SK-N-SH (cell line): ENCODE data around the gene FXYD2. TPM values are rescaled to one million over a fixed set of nuclear protein-coding genes. Genes with fewer than 3 reads are reported as not detected.

Experiments
- CTCF ChIA-PET: fragments of 300-600, 350-600 bp; formaldehyde crosslinking; extraction: SDS; loops from one replicate; lab custom pipeline; 2021; lab: Yijun Ruan, JAX
- POLR2A ChIA-PET: fragments of 350-600 bp; sonication (Branson Sonifier 250); formaldehyde crosslinking; extraction: SDS; loops from one replicate; lab custom pipeline; 2020; ENCODE audit warnings: antibody characterized with exemption, inconsistent platforms; lab: Yijun Ruan, JAX
- DNase-seq: peaks from one replicate; pipeline ENCODE4 v3.0.0; 2012
- H2AFZ ChIP-seq: fragments of 200-600 bp; sonication (generic); 2 replicates; pipeline ENCODE4 v1.8.1; 2016; ENCODE audit warnings: antibody characterized with exemption, mild to moderate bottlenecking, low read depth
- H3F3A ChIP-seq: fragments of 200-600 bp; sonication (generic); replicated peaks from 2 replicates; pipeline ENCODE3; 2016; ENCODE audit warnings: antibody characterized with exemption, mild to moderate bottlenecking; ENCODE audit not compliant: insufficient read depth
- H3K27ac ChIP-seq, 2 experiments: fragments of 200-500 bp in 1 of 2; fragments of 200-600 bp in 1 of 2; sonication (Bioruptor generic) in 1 of 2; sonication (generic), shearing (Covaris generic) in 1 of 2; 2 replicates each; pipeline versions ENCODE4 v1.5.1 to v1.6.1; 2014 to 2016; ENCODE audit warnings: low read depth in 2 of 2, inconsistent platforms in 1 of 2, low read length in 1 of 2, mild to moderate bottlenecking in 1 of 2, mixed read lengths in 1 of 2
- H3K27me3 ChIP-seq: fragments of 200-600 bp; sonication (generic), shearing (Covaris generic); 2 replicates; pipeline ENCODE4 v1.6.1; 2016; ENCODE audit warnings: mixed run types; ENCODE audit not compliant: insufficient read depth
- H3K36me3 ChIP-seq, 2 experiments: fragments of 200-500 bp in 1 of 2; fragments of 200-600 bp in 1 of 2; sonication (Bioruptor generic) in 1 of 2; sonication (generic) in 1 of 2; replicated peaks in 1 of 2; 2 replicates each; pipeline versions ENCODE3 to v1.5.1; 2014 to 2016; ENCODE audit warnings: low read length in 1 of 2, mild to moderate bottlenecking in 1 of 2; ENCODE audit not compliant: insufficient read depth in 2 of 2, control insufficient read depth in 1 of 2
- H3K4me1 ChIP-seq, 2 experiments: fragments of 200-500 bp in 1 of 2; fragments of 200-600 bp in 1 of 2; sonication (Bioruptor generic) in 1 of 2; sonication (generic), shearing (Covaris generic) in 1 of 2; 2 replicates each; pipeline versions ENCODE4 v1.5.1 to v1.6.1; 2014 to 2016; ENCODE audit warnings: low read depth in 1 of 2, low read length in 1 of 2, mixed run types in 1 of 2; ENCODE audit not compliant: insufficient read depth in 2 of 2, control insufficient read depth in 1 of 2
- H3K4me2 ChIP-seq: fragments of 200-600 bp; sonication (generic), shearing (Covaris generic); 2 replicates; pipeline ENCODE4 v1.6.1; 2017; ENCODE audit warnings: mixed run types
- H3K4me3 ChIP-seq, 2 experiments: fragments of 200-500 bp in 1 of 2; fragments of 200-600 bp in 1 of 2; sonication (Bioruptor generic) in 1 of 2; sonication (generic), shearing (Covaris generic) in 1 of 2; 2 replicates each; pipeline versions ENCODE4 v1.5.1 to v1.8.1; 2014 to 2016; ENCODE audit warnings: low read depth in 2 of 2, inconsistent platforms in 1 of 2, low read length in 1 of 2, mild to moderate bottlenecking in 1 of 2, mixed read lengths in 1 of 2, moderate library complexity in 1 of 2
- H3K79me2 ChIP-seq: fragments of 200-600 bp; sonication (generic); 2 replicates; pipeline ENCODE4 v1.8.1; 2017; ENCODE audit warnings: mild to moderate bottlenecking; ENCODE audit not compliant: insufficient read depth
- H3K9ac ChIP-seq: fragments of 200-600 bp; sonication (generic); 2 replicates; pipeline ENCODE4 v1.6.1; 2017; ENCODE audit warnings: mixed run types
- H3K9me2 ChIP-seq: fragments of 200-600 bp; sonication (generic); 2 replicates; pipeline ENCODE4 v1.6.1; 2017; ENCODE audit warnings: mixed run types
- H3K9me3 ChIP-seq: fragments of 200-600 bp; sonication (generic); 2 replicates; pipeline ENCODE4 v1.6.1; 2017; ENCODE audit warnings: mixed run types, mild to moderate bottlenecking, moderate library complexity
- H4K20me1 ChIP-seq: fragments of 200-600 bp; sonication (generic); 2 replicates; pipeline ENCODE4 v1.6.1; 2017; ENCODE audit warnings: mild to moderate bottlenecking, mixed run types; ENCODE audit not compliant: insufficient read depth
- CTCF ChIP-seq: fragments of 200-600 bp; sonication (generic); IDR thresholded peaks from 2 replicates; pipeline ENCODE4 v1.6.1; 2017; ENCODE audit warnings: antibody characterized with exemption, mild to moderate bottlenecking, moderate library complexity
- NFIC ChIP-seq: IDR thresholded peaks from 2 replicates; pipeline ENCODE4 v1.4.0; 2012; ENCODE audit warnings: borderline replicate concordance
- PBX3 ChIP-seq: IDR thresholded peaks from 2 replicates; pipeline ENCODE4; 2012
- REST ChIP-seq: IDR thresholded peaks from 2 replicates; pipeline ENCODE4 v1.6.1; 2012; ENCODE audit warnings: mild to moderate bottlenecking, low read depth, low read length, moderate library complexity
- RFX5 ChIP-seq: IDR thresholded peaks from 2 replicates; pipeline ENCODE4 v1.6.1; 2012; ENCODE audit warnings: mild to moderate bottlenecking, improper control_type of control experiment, low read length
- RXRA ChIP-seq: IDR thresholded peaks from 2 replicates; pipeline ENCODE4 v1.4.0; 2012; ENCODE audit warnings: low read depth, mild to moderate bottlenecking, borderline replicate concordance
- SIN3A ChIP-seq: IDR thresholded peaks from 2 replicates; pipeline ENCODE4 v1.6.1; 2012; ENCODE audit warnings: low read depth, mild to moderate bottlenecking, low read length, moderate library complexity, borderline replicate concordance
- SMC3 ChIP-seq: IDR thresholded peaks from 2 replicates; pipeline ENCODE4 v1.6.1; 2012; ENCODE audit warnings: low read depth, low read length, improper control_type of control experiment
- TAF1 ChIP-seq: IDR thresholded peaks from 2 replicates; pipeline ENCODE4 v1.6.1; 2012; ENCODE audit warnings: low read depth, mild to moderate bottlenecking, low read length, moderate library complexity, borderline replicate concordance
- TEAD4 ChIP-seq: IDR thresholded peaks from 2 replicates; pipeline ENCODE4 v1.4.0; 2012; ENCODE audit warnings: mild to moderate bottlenecking, borderline replicate concordance; ENCODE audit not compliant: insufficient read depth
- WGBS: methylation state at CpG from one replicate; pipeline ENCODE4 v1.1.6; 2017; ENCODE audit warnings: low lambda C conversion rate; 5-methylcytosine and 5-hydroxymethylcytosine counted together
- polyA plus RNA-seq, 3 experiments: library from polyadenylated mRNA; depleted of rRNA; stranded (reverse); fragments of >200 nt; gene quantifications; 2 replicates each; pipeline ENCODE4 v1.2.3, GENCODE V29; 2012

Gene FXYD2
- polyA plus RNA-seq, 1 of the 3 experiments (the other 2 are of a cell fraction) = not detected

- Histone ChIP-seq H3K9ac (no peak overlapping the region), H3K79me2 (no peaks in the 10 kb centered on the region), H3K9me2 (no peaks in the 10 kb centered on the region), H3F3A (no peaks in the 10 kb centered on the region), H3K4me3 (no peak overlapping the region), H3K27me3 (peaks cover 13% of the 10 kb centered on the region; the same call in 1 of the 2 replicates), H3K27ac (no peak overlapping the region), H3K4me1 (peaks cover 0 to 6% of the 10 kb centered on the region in 2 experiments; a peak in 2 of 4 replicates)
- no peak for DNase-seq
- POLR2A ChIA-PET = no interaction called here
- no peak for TF ChIP-seq SMC3
- TF ChIP-seq TAF1 = no peak
- TF ChIP-seq PBX3 = no peak
- TF ChIP-seq RXRA = no peak
- no peak for TF ChIP-seq TEAD4
- TF ChIP-seq SIN3A = no peak
- no peak for TF ChIP-seq REST
- TF ChIP-seq RFX5 = no peak
- no peak for TF ChIP-seq NFIC
- no peak for TF ChIP-seq CTCF
- TF ChIP-seq, all 33 proteins: peak for 0
- CTCF ChIA-PET = interaction anchor here (1.1 to 25.9 kb wide), 7 partner anchors 9 to 221 kb away, joined by 4 to 481 read pairs (median 9); no protein-coding TSS in a partner anchor
- H4K20me1 ChIP-seq = no peaks in the 10 kb centered on the region
- no peak overlapping the region for H3K4me2 ChIP-seq
- no peaks in the 10 kb centered on the region for H3K9me3 ChIP-seq
- 63% methylated on average over 6 of the region's 7 CpGs for WGBS
- H3K36me3 ChIP-seq = no peaks in the 10 kb centered on the region
- H2AFZ ChIP-seq = no peak overlapping the region
Observed at GRCh38 chr11:117831661-117832415, 7.3 kb upstream of the FXYD2 start.
